ENCODE data around the gene HUS1. TPM values are rescaled to one million over a fixed set of nuclear protein-coding genes. Genes with fewer than 3 reads are reported as not detected.
A peak's percentile ranks its signal among the peaks of the same experiment; 100 is the strongest.

The HUS1 gene
- total and polyA plus RNA-seq, 12 donors = 8.3 to 45.1 (median 31.2) TPM

- DNase-seq = no peak
- H3K36me3 ChIP-seq (replicated peaks in 1 of 2) = peaks cover 0 to 59% of the 10 kb centered on the region in 2 donors
- intact Hi-C loops (cut with DNase I) = no loop called here
These were observed 8.7 kb downstream of the HUS1 start for GRCh38 chr7:47970761-47971160.

GRCh38 chr7:47968847-47969774, 10.3 kb downstream of the HUS1 start:
- H3K27ac ChIP-seq = no peak overlapping the region

More at GRCh38 chr7:47970761-47971160, 8.7 kb downstream of the HUS1 start:
- peak overlapping the region in 4 of 5 donors; percentile 31 to 83 (median 62) for H3K27ac ChIP-seq
- TF ChIP-seq POLR2A (IDR thresholded peaks at IDR 0.05) (no peak), CTCF (IDR thresholded peaks at IDR 0.05) (no peak)
- no peak overlapping the region for H3K4me3 ChIP-seq
- H3K4me1 ChIP-seq (replicated peaks in 1 of 2) = peaks cover 0 to 15% of the 10 kb centered on the region in 2 donors
- H3K27me3 ChIP-seq = no peaks in the 10 kb centered on the region
- 46 to 51% (median 49%) methylated on average over 1 of the region's 1 CpG for WGBS, 4 donors
- no peaks in the 10 kb centered on the region for H3K9me3 ChIP-seq (replicated peaks in 1 of 3)

GRCh38 chr7:47967708-47968107, 11.7 kb downstream of the HUS1 start:
- no peak overlapping the region for H3K27ac ChIP-seq
- DNase-seq = no peak
- TF ChIP-seq CTCF (IDR thresholded peaks at IDR 0.05) (no peak), POLR2A (IDR thresholded peaks at IDR 0.05) (no peak)
- 87 to 94% (median 93%) methylated on average over 2 of the region's 2 CpGs for WGBS, 4 donors
- no peak overlapping the region for H3K4me3 ChIP-seq
- intact Hi-C loops (cut with DNase I) = no loop called here
- H3K27me3 ChIP-seq = no peaks in the 10 kb centered on the region
- peaks cover 0 to 15% of the 10 kb centered on the region in 2 donors for H3K4me1 ChIP-seq (replicated peaks in 1 of 2)
- peaks cover 0 to 59% of the 10 kb centered on the region in 2 donors for H3K36me3 ChIP-seq (replicated peaks in 1 of 2)
- no peaks in the 10 kb centered on the region for H3K9me3 ChIP-seq (replicated peaks in 1 of 3)

More at GRCh38 chr7:47968847-47969774, 10.3 kb downstream of the HUS1 start:
- H3K9me3 ChIP-seq (replicated peaks in 1 of 3) = no peaks in the 10 kb centered on the region
- peaks cover 0 to 59% of the 10 kb centered on the region in 2 donors for H3K36me3 ChIP-seq (replicated peaks in 1 of 2)
- H3K27me3 ChIP-seq = no peaks in the 10 kb centered on the region
- peak in 6 of 7 donors; percentile 34 to 84 (median 64) for DNase-seq
- TF ChIP-seq CTCF (IDR thresholded peaks at IDR 0.05) = peak; percentile 62 to 74 (median 68)
- TF ChIP-seq POLR2A (IDR thresholded peaks at IDR 0.05) = no peak
- 68 to 78% (median 73%) methylated on average over 5 of the region's 5 CpGs for WGBS, 4 donors
- no peak overlapping the region for H3K4me3 ChIP-seq
- peaks cover 0 to 15% of the 10 kb centered on the region in 2 donors for H3K4me1 ChIP-seq (replicated peaks in 1 of 2)
- intact Hi-C loops (cut with DNase I) = no loop called here

- no peak for DNase-seq
- H3K36me3 ChIP-seq (replicated peaks in 1 of 2) = peaks cover 0 to 60% of the 10 kb centered on the region in 2 donors
- TF ChIP-seq CTCF (IDR thresholded peaks at IDR 0.05) (no peak), POLR2A (IDR thresholded peaks at IDR 0.05) (no peak)
- H3K9me3 ChIP-seq (replicated peaks in 1 of 3) = no peaks in the 10 kb centered on the region
- H3K4me1 ChIP-seq (replicated peaks in 1 of 2) = peaks cover 0 to 15% of the 10 kb centered on the region in 2 donors
- H3K27me3 ChIP-seq = no peaks in the 10 kb centered on the region
- H3K4me3 ChIP-seq = no peak overlapping the region
- H3K27ac ChIP-seq = no peak overlapping the region
- intact Hi-C loops (cut with DNase I) = no loop called here
- 88 to 93% (median 90%) methylated on average over 5 of the region's 5 CpGs for WGBS, 4 donors
These were observed 12.3 kb downstream of the HUS1 start for GRCh38 chr7:47967123-47967522.

Data from adrenal gland (tissue), 12 donors.